Amygdala (tissue), 56 donors: ENCODE measurements around the gene RAB3A.

Experiments
- DNase-seq, 56 donors: peaks; one replicate each; lab custom pipeline; 2025; lab: John Stamatoyannopoulos, UW

The RAB3A gene

GRCh38 chr19:18202778-18203407 lies 949 bp downstream of the RAB3A start:
- peak in 31 of 56 donors; percentile 12 to 74 (median 48) for DNase-seq

DNA sequence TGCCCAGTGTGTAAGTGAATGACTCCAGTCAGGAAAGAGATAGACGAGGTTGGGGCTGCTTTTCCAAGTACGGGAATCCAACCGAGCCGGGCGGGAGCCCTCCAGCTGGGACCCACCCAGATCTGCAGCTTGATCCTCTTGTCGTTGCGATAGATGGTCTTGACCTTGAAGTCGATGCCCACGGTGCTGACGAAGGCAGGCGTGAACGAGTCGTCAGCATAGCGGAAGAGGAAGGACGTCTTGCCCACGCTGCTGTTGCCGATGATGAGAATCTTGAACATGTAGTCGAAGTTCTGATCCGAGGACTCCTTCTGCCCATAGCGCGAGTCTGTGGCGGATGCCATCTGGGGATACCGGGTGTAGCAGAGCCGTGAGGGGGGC lies 1.5 kb downstream of the RAB3A start:
- peak in 4 of 56 donors; percentile 29 to 57 (median 36) for DNase-seq

GRCh38 chr19:18198374-18198773 lies 5.5 kb downstream of the RAB3A start:
- DNase-seq: no peak

GRCh38 chr19:18197941-18198340 lies 5.9 kb downstream of the RAB3A start:
- DNase-seq: no peak

DNA sequence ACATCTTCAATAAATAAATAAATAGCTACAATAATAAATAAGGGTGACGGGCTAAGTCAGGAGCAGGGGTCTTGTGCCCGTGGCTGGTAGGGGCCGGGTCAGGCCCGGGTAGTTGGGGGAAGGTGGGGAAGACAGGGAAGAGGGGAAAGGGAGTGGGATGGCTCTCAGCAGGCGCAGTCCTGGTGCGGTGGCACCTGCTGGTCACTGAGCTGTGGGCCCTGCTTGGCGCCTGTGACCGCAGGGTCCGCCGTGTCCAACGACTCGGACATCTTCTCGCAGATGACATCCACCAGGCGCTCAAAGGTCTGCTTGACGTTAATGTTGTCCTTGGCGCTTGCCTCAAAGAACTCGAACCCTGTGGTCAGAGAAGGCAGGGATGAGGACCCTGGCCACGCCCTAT lies 6.5 kb downstream of the RAB3A start:
- DNase-seq: no peak

DNA sequence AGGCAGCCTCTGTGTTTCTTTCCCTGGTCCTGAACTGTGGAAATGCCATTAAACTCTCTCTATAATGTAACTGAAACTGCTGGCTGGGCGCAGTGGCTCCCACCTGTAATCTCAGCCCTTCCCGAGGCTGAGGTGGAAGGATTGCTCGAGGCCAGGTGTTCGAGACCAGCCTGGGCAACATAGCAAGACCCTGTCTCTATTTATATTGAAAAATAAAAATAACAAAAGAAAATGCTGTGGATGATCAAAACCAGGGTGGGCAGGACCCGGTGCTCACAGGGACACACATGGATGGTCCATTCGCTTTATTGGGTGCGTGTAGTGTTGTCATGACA lies 7.4 kb downstream of the RAB3A start:
- no peak for DNase-seq

DNA sequence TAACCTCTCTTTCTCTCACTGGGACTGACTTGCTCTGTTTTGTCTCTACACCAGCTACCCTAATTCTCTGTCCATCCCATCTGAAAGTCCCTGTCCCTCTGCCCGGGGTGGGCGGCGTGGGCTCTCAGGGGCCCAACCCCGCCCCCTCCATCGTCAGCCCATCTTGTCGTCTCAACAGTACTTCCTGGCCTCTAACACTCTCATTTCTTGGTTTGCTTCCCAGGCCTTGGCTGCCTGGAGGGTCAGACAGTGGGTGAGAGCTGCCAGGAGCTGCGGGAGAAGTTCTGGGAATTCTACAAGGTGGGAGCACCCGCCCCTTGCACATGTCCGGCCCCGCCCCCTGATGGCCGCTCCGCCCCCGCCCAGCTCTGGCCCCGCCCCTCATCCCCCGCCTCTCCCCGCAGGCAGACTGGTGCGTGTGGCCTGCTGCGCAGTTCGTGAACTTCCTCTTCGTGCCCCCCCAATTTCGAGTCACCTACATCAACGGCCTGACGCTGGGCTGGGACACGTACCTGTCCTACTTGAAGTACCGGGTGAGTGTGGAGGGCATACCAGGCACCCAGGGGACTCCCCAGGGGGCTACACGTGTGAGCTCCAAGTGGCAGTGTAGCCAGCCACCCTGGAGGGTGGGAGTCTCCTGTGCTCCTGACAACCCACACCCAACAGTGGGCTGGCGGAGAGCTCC lies 9.1 kb downstream of the RAB3A start:
- peak in 10 of 56 donors; percentile 5 to 39 (median 16) for DNase-seq

DNA sequence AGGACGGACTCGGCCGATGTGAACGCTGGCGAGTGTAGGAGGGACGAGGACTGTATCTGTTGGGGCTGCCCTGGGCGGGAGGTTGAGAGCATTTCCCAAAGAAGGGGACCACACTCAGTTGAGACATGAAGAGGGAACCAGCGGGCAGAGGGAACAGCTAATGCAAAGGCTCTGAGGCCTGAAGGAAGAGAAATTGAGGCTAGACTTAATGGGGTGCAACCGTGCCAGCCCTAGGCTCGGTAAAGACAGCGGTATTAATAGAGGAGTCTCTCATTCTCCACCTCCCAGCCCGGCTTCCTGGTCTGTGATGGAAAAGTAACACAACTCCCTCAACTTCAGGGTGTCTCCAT lies 9.7 kb downstream of the RAB3A start:
- no peak for DNase-seq

- DNase-seq: peak in 2 of 56 donors; percentile 58 to 62
Observed at GRCh38 chr19:18193388-18194180, 10.3 kb downstream of the RAB3A start.

DNA sequence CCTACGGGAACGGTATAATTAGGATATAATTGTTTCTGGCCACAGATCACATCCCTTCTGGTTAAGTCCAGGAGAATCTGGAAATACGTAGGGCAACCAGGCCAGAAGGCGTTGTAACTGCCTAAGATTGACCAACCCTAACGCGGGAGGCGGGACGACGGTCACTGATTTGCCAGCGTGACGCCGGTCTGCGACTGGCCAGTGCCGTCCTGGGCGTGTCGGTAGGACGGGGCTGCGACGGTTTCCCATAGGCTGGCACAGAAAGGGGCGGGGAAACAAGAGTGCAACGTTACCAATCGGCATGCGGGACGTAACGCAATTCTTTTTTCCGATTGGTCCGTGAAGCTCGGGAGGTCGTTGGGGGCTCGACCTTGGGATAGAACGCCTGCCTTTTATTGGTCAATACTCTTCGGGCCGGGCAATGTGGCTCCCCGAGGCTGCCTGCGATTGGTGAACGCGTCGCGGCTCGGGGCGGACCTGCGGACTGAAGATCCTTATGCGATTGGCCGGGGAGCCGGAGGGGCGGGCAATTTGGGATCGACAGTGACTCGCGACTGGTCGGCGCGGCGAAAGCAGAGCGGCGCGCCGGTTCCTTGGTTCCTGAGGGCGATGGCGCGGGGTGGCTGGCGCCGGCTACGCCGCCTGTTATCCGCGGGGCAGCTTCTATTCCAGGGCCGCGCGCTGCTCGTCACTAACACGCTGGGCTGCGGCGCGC lies 11.0 kb downstream of the RAB3A start, which contains the start of gene MPV17L2:
Gene MPV17L2 (plus strand): TSS at position 546 of the 715 bp plus-strand sequence. CDS start 64 bp downstream, at position 610.
- DNase-seq: peak; percentile 53 to 100 (median 100)

GRCh38 chr19:18191640-18192062 lies 12.2 kb downstream of the RAB3A start:
- DNase-seq: no peak

GRCh38 chr19:18190278-18190677 lies 13.6 kb downstream of the RAB3A start:
- DNase-seq: no peak

DNA sequence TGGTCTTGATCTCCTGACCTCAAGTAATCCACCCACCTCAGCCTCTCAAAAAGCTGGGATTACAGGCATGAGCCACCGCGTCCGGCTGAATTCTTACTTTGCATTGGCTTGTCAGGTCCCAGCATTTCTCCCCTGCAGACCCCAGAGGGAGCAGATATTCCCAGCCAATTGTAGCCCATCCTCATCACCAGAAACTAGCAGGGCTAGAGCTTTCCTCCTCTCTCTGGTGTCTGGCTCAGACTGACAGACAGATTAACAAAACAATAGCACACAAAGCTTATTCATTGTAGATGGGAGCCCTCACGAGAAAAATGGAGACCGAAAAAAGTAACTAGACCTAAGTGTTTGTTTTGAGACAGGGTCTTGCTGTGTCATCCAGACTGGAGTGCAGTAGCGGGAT lies 18.3 kb downstream of the RAB3A start:
- no peak for DNase-seq

DNA sequence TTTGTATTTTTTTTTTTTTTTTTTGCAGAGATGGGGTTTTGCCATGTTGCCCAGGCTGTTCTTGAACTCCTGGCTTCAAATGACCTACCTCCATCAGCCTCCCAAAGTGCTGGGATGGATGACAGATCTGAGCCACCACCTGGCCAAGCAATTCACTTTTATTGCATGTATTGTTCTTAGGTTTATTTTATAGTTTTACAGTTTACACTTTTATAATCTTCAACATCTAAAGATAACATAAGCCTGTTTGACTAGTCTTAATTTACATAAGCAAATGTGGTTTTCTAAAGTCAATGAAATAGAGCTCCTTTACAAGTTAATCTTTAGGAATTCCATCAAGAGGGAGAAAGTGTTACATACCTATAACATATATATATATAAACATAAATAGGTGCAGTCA lies 20.3 kb downstream of the RAB3A start:
- DNase-seq: no peak

DNA sequence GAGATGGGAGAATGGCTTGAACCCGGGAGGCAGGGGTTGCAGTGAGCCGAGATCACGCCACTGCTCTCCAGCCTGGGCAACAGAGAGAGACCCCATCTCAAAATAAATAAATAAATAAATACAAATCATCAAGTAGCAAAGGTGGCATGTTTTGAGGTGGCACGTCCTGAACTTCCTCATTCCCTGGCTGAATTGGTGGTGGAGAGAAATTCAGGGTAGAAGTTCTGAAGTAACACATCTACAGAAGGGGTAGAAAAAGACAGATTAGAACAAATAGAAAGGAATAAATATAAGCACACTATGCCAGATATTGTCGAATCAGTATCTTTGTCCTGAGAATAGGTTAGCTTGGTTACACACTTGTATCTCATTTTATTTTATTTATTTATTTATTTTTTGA lies 23.9 kb downstream of the RAB3A start:
- no peak for DNase-seq

DNA sequence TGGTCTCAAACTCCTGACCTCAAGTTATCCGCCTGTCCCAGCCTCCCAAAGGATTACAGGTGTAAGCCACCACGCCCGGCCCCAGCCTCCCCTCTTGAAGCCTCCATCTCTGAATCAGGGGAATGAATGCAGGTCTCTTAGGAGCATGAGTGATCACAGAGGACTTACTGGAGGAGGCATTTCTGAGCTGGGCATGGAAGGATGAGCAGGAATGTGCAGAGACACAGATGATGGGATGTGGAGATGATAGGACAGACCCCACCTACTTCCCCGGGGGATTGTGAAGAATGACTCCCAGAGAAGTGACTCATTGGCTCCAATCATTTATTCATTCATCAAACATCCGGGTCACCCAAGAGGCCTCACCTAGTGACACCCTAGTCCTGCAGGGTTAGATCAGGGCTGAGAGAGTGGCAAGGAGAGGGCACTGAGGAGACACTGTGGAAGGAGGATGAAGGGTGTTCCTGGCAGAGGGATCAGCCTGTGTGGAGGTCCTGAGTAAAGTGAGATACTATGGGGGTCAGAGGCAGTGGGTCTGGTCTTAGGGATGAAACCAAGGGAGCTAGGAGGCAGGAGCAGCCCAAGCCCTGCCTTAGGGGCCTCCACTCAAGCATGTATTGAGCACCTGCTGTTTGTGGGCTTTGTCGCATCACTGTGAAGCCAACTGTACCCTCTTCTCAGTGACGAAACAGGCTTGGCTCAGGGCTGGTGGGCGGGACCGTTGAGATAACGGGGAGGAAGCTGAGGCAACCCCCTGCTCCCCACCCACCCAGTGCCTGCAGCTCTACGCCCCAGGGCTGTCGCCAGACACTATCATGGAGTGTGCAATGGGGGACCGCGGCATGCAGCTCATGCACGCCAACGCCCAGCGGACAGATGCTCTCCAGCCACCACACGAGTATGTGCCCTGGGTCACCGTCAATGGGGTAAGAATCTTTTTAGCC lies 27.2 kb downstream of the RAB3A start:
- no peak for DNase-seq

GRCh38 chr19:18174983-18175382 lies 28.9 kb downstream of the RAB3A start:
- no peak for DNase-seq

DNA sequence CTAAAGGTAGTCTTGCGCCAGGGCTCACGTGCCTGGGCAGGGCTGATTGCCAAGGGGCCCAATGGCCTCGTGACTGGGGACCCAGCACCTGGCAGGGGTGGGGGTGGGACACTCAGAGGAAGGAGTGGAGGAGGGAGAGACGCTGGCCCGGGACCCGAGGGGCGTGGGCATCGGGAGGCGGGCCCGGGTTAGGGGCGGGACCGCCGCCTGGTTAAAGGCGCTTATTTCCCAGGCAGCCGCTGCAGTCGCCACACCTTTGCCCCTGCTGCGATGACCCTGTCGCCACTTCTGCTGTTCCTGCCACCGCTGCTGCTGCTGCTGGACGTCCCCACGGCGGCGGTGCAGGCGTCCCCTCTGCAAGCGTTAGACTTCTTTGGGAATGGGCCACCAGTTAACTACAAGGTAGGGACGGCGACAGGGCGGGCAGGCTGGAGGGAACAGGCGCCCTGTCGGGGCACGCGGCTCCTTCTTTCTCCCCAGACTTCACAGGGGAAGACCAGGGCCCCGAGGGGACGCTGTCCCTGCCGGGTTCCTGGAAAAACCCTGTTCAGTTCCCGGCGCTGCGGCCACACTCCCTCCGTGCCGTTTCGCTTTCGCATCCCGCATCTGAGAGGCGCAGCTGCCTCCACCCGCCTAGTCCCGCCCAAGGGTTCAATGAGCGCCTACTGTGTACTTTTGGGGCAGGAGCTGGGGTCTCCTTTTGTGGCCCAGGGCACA lies 30.1 kb downstream of the RAB3A start, which contains the start of gene IFI30:
Gene IFI30 (plus strand): TSS at position 242 of the 717 bp plus-strand sequence. CDS start 29 bp downstream, at position 271.
- peak in 17 of 56 donors; percentile 9 to 79 (median 32) for DNase-seq

- peak in 6 of 56 donors; percentile 6 to 29 (median 16) for DNase-seq
Observed at GRCh38 chr19:18173054-18173571, 30.7 kb downstream of the RAB3A start.
